ENCODE measurements around the gene PHAF1. TPM values are rescaled to one million over a fixed set of nuclear protein-coding genes. Genes with fewer than 3 reads are reported as not detected.

Gene PHAF1
- total RNA-seq, 1 donor from 2014 or later = 27.1 TPM

DNA sequence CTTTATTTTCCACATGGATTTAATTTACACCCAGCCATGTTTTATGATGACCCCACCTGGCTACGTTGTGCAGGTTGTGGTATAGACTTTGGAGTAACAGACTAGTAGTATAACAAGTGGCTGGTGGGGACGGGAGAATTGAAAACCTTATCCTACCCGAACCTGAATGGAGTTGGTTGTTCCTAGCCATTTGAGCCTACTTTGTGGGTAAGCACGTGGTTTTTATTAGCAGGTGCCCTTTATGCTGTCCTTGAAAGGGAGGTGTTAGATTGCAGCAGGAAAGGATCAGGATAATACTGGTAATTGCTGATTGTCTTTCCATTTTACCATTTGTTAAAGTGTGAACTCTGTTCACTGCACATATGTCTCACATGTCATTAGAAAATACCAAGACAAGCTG lies 31.9 kb upstream of the PHAF1 start:
- no peak overlapping the region for H3K27ac Mint-ChIP-seq (ENCODE audit: unreplicated experiment)
- H3K4me3 Mint-ChIP-seq (ENCODE audit: unreplicated experiment) = no peak overlapping the region
- H3K4me1 Mint-ChIP-seq (ENCODE audit: low read depth, unreplicated experiment) = peaks cover 3% of the 10 kb centered on the region
- TF ChIP-seq, protein P1, sequence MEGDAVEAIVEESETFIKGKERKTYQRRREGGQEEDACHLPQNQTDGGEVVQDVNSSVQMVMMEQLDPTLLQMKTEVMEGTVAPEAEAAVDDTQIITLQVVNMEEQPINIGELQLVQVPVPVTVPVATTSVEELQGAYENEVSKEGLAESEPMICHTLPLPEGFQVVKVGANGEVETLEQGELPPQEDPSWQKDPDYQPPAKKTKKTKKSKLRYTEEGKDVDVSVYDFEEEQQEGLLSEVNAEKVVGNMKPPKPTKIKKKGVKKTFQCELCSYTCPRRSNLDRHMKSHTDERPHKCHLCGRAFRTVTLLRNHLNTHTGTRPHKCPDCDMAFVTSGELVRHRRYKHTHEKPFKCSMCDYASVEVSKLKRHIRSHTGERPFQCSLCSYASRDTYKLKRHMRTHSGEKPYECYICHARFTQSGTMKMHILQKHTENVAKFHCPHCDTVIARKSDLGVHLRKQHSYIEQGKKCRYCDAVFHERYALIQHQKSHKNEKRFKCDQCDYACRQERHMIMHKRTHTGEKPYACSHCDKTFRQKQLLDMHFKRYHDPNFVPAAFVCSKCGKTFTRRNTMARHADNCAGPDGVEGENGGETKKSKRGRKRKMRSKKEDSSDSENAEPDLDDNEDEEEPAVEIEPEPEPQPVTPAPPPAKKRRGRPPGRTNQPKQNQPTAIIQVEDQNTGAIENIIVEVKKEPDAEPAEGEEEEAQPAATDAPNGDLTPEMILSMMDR (IDR thresholded peaks at IDR 0.05; ENCODE audit: partially characterized antibody, unreplicated experiment) = no peak
- no peak for DNase-seq
- no peaks in the 10 kb centered on the region for H3K36me3 Mint-ChIP-seq (ENCODE audit: unreplicated experiment)
- H3K9me3 Mint-ChIP-seq (ENCODE audit: unreplicated experiment) = peaks cover 1% of the 10 kb centered on the region
- no peaks in the 10 kb centered on the region for H3K27me3 Mint-ChIP-seq (ENCODE audit: unreplicated experiment)

- no peaks in the 10 kb centered on the region for H3K9me3 Mint-ChIP-seq (ENCODE audit: unreplicated experiment)
- H3K27me3 Mint-ChIP-seq (ENCODE audit: unreplicated experiment) = no peaks in the 10 kb centered on the region
- no peaks in the 10 kb centered on the region for H3K36me3 Mint-ChIP-seq (ENCODE audit: unreplicated experiment)
- no peak for DNase-seq
- H3K4me1 Mint-ChIP-seq (ENCODE audit: low read depth, unreplicated experiment) = peaks cover 6% of the 10 kb centered on the region
- H3K27ac Mint-ChIP-seq (ENCODE audit: unreplicated experiment) = no peak overlapping the region
- TF ChIP-seq, protein P1 (IDR thresholded peaks at IDR 0.05; ENCODE audit: partially characterized antibody, unreplicated experiment) = no peak
- no peak overlapping the region for H3K4me3 Mint-ChIP-seq (ENCODE audit: unreplicated experiment)
Observed at GRCh38 chr16:67082100-67082499, 27.6 kb upstream of the PHAF1 start.

- Mint-ChIP-seq H3K4me1 (ENCODE audit: low read depth, unreplicated experiment) (peaks cover 6% of the 10 kb centered on the region), H3K27me3 (ENCODE audit: unreplicated experiment) (no peaks in the 10 kb centered on the region), H3K9me3 (ENCODE audit: unreplicated experiment) (no peaks in the 10 kb centered on the region), H3K27ac (ENCODE audit: unreplicated experiment) (no peak overlapping the region), H3K36me3 (ENCODE audit: unreplicated experiment) (no peaks in the 10 kb centered on the region), H3K4me3 (ENCODE audit: unreplicated experiment) (no peak overlapping the region)
- no peak for DNase-seq
- TF ChIP-seq, protein P1 (IDR thresholded peaks at IDR 0.05; ENCODE audit: partially characterized antibody, unreplicated experiment) = no peak
Observed at GRCh38 chr16:67082891-67083290, 26.9 kb upstream of the PHAF1 start.

DNA sequence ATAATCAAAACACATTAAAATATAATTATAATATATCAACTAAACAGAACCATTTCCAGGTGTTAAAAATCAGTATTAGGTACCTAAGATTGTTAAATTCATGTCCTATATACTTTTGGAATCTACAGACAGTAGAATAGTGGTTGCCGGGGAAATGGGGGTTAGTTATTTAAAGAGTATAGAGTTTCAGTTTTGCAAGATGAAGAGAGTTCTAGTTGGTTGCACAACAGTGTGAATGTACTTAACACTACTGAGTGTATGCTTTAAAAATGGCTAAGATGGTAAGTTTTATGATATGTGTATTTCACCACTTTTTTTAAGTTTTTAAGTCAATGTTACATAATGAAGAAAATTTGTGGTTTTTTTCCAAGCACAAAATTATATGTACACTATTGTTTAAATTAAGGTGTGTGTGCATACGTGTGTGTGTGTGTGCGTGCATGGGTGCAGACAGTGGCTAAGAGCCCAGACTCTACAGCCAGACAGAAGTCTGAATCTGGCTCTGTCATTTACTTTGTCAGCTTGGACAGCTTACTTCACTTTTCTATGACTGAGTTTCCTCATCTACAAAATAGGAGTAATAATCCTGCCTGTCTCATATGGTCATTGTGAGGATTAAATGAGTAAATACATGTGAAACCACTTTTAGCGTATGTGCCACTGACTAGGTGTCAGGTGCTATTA lies 25.3 kb upstream of the PHAF1 start:
- TF ChIP-seq, protein P1 (IDR thresholded peaks at IDR 0.05; ENCODE audit: partially characterized antibody, unreplicated experiment) = no peak
- Mint-ChIP-seq H3K4me1 (ENCODE audit: low read depth, unreplicated experiment) (peaks cover 14% of the 10 kb centered on the region), H3K27ac (ENCODE audit: unreplicated experiment) (no peak overlapping the region), H3K4me3 (ENCODE audit: unreplicated experiment) (no peak overlapping the region), H3K27me3 (ENCODE audit: unreplicated experiment) (no peaks in the 10 kb centered on the region), H3K36me3 (ENCODE audit: unreplicated experiment) (no peaks in the 10 kb centered on the region), H3K9me3 (ENCODE audit: unreplicated experiment) (no peaks in the 10 kb centered on the region)
- no peak for DNase-seq

- Mint-ChIP-seq H3K27ac (ENCODE audit: unreplicated experiment) (no peak overlapping the region), H3K4me1 (ENCODE audit: low read depth, unreplicated experiment) (peaks cover 13% of the 10 kb centered on the region), H3K36me3 (ENCODE audit: unreplicated experiment) (no peaks in the 10 kb centered on the region), H3K9me3 (ENCODE audit: unreplicated experiment) (no peaks in the 10 kb centered on the region), H3K4me3 (ENCODE audit: unreplicated experiment) (peak overlapping the region; percentile 3), H3K27me3 (ENCODE audit: unreplicated experiment) (no peaks in the 10 kb centered on the region)
- TF ChIP-seq, protein P1 (IDR thresholded peaks at IDR 0.05; ENCODE audit: partially characterized antibody, unreplicated experiment) = no peak
- DNase-seq = no peak
Observed at GRCh38 chr16:67086822-67087221, 22.9 kb upstream of the PHAF1 start.
